GM12865 (cell line): Measurements from ENCODE around the gene PDSS1.

Experiments used
- DNase-seq: peaks from one replicate; pipeline ENCODE4 v3.0.0; 2010; ENCODE audit warnings: low read depth
- H3K4me3 ChIP-seq: 2 replicates; pipeline ENCODE4 v1.5.1; 2011; ENCODE audit warnings: mild to moderate bottlenecking, low read depth, low read length, control low read depth
- TF ChIP-seq, protein P1 (sequence below): IDR thresholded peaks from 2 replicates; pipeline ENCODE4 v1.5.1; 2011; ENCODE audit warnings: low read length, control low read depth, low read depth, inconsistent platforms; ENCODE audit not compliant: insufficient read depth; ENCODE audit errors: missing control alignments

Gene PDSS1

DNA sequence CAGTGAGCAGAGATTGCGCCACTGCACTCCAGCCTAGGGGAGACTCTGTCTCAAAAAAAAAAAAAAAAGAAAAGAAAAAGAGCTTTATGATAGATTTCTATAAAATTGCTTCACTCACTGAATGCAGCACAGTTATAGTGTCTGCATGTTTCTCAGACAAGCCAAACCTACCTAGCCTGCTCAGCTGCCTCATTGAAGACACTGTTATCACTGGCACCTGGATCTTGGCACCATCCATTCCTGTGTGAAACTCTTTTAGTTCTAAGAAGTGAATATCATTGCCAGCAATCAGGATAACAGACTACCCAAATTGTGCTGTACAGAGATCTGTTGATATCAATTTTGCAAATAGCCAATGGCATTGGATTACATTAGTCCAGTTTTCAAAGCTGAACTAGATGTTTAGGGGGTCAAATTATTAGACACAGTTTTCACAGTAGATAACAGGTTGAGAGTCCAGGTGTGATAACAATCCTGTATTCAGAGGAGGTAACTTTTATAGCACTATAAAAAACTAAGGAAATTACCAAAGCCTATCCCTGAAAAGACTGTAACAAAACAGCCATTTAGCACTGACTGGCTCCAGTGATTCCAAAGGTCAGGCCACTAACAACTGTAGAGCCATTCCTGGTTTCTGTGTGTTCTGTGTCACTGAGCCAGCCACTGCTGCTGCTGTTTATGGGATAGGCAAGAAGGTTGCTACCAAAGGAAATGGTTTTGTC is 17.1 kb downstream of the PDSS1 start:
- TF ChIP-seq, protein P1, sequence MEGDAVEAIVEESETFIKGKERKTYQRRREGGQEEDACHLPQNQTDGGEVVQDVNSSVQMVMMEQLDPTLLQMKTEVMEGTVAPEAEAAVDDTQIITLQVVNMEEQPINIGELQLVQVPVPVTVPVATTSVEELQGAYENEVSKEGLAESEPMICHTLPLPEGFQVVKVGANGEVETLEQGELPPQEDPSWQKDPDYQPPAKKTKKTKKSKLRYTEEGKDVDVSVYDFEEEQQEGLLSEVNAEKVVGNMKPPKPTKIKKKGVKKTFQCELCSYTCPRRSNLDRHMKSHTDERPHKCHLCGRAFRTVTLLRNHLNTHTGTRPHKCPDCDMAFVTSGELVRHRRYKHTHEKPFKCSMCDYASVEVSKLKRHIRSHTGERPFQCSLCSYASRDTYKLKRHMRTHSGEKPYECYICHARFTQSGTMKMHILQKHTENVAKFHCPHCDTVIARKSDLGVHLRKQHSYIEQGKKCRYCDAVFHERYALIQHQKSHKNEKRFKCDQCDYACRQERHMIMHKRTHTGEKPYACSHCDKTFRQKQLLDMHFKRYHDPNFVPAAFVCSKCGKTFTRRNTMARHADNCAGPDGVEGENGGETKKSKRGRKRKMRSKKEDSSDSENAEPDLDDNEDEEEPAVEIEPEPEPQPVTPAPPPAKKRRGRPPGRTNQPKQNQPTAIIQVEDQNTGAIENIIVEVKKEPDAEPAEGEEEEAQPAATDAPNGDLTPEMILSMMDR, result no peak
- no peak for DNase-seq
- no peak overlapping the region for H3K4me3 ChIP-seq

DNA sequence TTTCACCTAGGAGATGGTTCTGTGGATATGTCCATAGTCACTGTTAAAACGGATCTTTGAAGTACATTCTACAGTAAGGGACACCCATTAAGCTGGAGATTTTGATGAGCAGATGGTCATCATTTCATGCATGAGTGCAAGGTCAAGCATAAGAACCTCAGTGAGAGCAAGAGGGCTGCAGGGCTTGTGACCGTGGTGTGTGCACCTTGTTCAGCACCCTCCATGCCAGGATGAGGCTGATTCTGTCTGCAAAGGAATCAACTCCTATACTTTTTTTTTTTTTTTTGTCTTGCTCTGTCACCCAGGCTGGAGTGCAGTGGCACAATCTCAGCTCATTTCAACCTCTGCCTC is 17.6 kb downstream of the PDSS1 start:
- H3K4me3 ChIP-seq, result no peak overlapping the region
- no peak for DNase-seq
- TF ChIP-seq, protein P1, result no peak

DNA sequence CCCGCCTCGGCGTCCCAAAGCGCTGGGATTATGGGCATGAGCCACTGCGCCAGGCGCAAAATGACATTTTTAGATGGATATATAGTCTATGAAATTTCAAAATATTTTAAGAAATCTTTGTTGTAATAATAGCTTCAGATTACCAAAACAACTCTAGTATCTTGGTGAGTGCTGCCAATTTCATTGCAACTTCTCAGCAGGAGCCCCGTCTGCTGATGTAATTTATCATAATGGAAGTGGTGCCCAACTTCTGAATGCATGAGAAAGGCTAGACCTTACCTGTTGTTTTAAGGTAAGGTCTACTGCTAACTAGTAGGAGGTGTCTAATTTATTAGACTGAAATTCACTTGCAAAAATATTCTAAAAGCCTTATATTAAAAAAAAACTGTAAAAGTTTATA is 20.0 kb downstream of the PDSS1 start:
- H3K4me3 ChIP-seq, result no peak overlapping the region
- TF ChIP-seq, protein P1, result no peak
- DNase-seq, result no peak

DNA sequence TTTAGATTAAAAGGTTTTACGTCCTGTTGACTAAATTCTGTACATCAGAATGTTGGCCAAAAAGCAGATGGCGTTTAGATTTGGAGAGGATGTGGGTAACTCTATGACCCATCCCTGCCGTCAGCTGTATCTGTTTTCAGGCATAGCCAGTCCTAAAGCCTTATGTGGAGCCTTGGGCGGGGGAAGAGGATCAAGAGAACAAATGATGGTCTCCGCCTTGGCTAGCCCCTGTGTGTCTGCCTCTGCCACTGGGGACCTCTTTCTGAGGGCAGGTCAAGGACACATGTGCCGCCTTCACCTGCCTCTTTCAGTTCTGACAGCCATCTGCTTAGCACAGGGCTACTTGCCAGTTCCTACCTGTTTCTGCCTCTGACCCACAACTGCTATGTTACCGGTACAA is 24.1 kb downstream of the PDSS1 start:
- DNase-seq, result no peak
- TF ChIP-seq, protein P1, result no peak
- no peak overlapping the region for H3K4me3 ChIP-seq

DNA sequence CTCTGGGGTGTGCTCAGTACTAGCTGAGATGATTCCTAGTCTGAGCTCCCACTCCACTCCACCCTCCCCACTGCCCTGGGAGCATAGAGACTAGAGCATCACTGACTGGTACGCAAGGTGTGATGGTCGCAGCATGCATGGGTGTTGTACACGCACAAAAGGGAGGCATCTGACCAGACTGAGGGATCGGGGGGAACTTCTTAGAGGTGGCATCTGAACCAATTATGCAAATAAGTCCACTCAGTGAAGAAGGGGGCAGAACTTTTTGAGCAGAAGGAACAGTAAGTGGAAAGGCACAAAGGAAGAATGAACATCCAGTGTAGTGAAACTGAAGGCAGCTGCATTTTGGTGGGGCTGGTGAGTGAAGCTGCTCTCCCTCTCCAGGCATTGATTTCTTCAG is 25.5 kb downstream of the PDSS1 start:
- no peak for DNase-seq
- no peak overlapping the region for H3K4me3 ChIP-seq
- TF ChIP-seq, protein P1, result no peak

DNA sequence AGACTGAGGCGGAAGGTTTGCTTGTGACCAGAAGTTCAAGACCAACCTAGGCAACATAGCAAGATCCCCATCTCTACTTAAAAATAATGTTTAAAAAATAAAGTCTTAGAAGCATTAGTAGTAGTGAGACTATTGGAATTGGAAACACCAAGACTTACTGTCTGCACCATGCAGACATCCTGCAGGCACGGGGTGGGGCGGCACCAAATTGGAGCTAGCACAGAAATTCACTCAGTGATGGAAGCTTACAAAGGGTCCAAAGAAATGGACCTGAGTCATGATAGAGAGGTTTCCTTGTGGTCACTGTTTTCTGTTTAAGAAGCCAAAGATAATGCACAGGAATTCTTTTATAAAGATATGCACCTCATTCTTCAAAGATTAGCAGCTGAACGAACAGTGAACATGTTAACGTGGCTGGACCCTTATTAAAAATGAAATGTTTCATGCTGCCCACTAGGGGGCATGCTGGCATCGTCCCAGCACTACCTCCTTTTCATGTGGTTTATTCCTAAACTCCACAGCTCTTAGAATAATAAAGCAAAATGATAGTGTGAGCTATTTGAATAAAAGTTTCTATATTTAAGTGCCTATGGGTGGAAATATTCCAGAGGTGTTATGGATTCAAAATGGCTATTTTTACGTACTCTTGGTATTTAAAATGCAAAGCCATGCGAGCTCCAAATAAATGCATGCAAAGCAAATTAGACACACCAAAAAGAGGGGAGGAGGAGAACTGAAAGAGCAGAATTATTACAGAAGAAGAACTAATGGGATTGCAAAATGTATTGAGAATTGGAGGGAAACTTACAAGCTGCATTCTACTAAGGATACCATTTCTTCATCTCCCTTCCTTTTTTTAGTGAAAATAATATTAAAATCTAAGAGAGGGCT is 28.6 kb downstream of the PDSS1 start:
- TF ChIP-seq, protein P1, result peak; percentile 78
- no peak overlapping the region for H3K4me3 ChIP-seq
- DNase-seq, result peak; percentile 64
